IMR-90 (cell line): ENCODE data around the gene ABCC9. TPM values are rescaled to one million over a fixed set of nuclear protein-coding genes. Genes with fewer than 3 reads are reported as not detected.

Experiments
- ATAC-seq: fragments of 200-7000 bp; cut with Tn5 transposase; 2 replicates; pipeline ENCODE4 v1.9.1; 2020; ENCODE audit warnings: low read depth, mild to moderate bottlenecking, moderate library complexity
- BruUV-seq: library from RNA; stranded (reverse); fragments of 400-500 nt; replicated peaks from 2 replicates; lab custom pipeline; 2021; lab: Mats Ljungman, UMichigan
- CTCF ChIA-PET: fragments of 300-600 bp; formaldehyde crosslinking; extraction: SDS; loops from one replicate; lab custom pipeline; 2021; ENCODE audit warnings: antibody characterized with exemption; lab: Yijun Ruan, JAX
- POLR2A ChIA-PET: fragments of 300-600 bp; sonication (Branson Sonifier 250); formaldehyde crosslinking; loops from one replicate; lab custom pipeline; 2022; ENCODE audit warnings: antibody characterized with exemption; ENCODE audit not compliant: unreplicated experiment; lab: Charles Lee
- DNase-seq: peaks from one replicate; pipeline ENCODE4 v3.0.0; 2013
- H2AFZ ChIP-seq: replicated peaks from 2 replicates; pipeline ENCODE3; 2013; ENCODE audit warnings: low read length, mild to moderate bottlenecking; ENCODE audit not compliant: poor library complexity
- H2AK5ac ChIP-seq: 2 replicates; pipeline ENCODE4 v1.6.1; 2013; ENCODE audit warnings: low read depth, low read length, inconsistent platforms
- H2AK9ac ChIP-seq: replicated peaks from 2 replicates; pipeline ENCODE3; 2013; ENCODE audit warnings: mild to moderate bottlenecking, low read depth, low read length, moderate library complexity; ENCODE audit not compliant: poor library complexity
- H2BK120ac ChIP-seq: 2 replicates; pipeline ENCODE4 v1.6.1; 2013; ENCODE audit warnings: low read depth, low read length, inconsistent platforms
- H2BK15ac ChIP-seq: 3 replicates; pipeline ENCODE4 v1.6.1; 2013; ENCODE audit warnings: low read depth, low read length, inconsistent platforms
- H2BK20ac ChIP-seq: 2 replicates; pipeline ENCODE4 v1.6.1; 2013; ENCODE audit warnings: low read depth, mild to moderate bottlenecking, inconsistent platforms, low read length, moderate library complexity
- H2BK5ac ChIP-seq: 2 replicates; pipeline ENCODE4 v1.6.1; 2013; ENCODE audit warnings: mild to moderate bottlenecking, low read depth, low read length, inconsistent platforms; ENCODE audit not compliant: poor library complexity, severe bottlenecking
- H3K14ac ChIP-seq: replicated peaks from 2 replicates; pipeline ENCODE4 v1.6.1; 2013; ENCODE audit warnings: low read depth, low read length, inconsistent platforms
- H3K18ac ChIP-seq: 2 replicates; pipeline ENCODE4 v1.6.1; 2013; ENCODE audit warnings: low read depth, low read length, control low read depth
- H3K23ac ChIP-seq: 2 replicates; pipeline ENCODE4 v1.6.1; 2013; ENCODE audit warnings: low read depth, low read length, inconsistent platforms
- H3K27ac ChIP-seq: 2 replicates; pipeline ENCODE4 v1.5.1; 2013; ENCODE audit warnings: mild to moderate bottlenecking, control low read depth, low read length; ENCODE audit not compliant: insufficient read depth
- H3K27me3 ChIP-seq: 2 replicates; pipeline ENCODE4 v1.6.1; 2013; ENCODE audit warnings: low read length; ENCODE audit not compliant: control insufficient read depth, insufficient read depth
- H3K36me3 ChIP-seq: 2 replicates; pipeline ENCODE4 v1.6.1; 2013; ENCODE audit warnings: low read length, mixed read lengths; ENCODE audit not compliant: control insufficient read depth, insufficient read depth
- H3K4ac ChIP-seq: 2 replicates; pipeline ENCODE4 v1.6.1; 2013; ENCODE audit warnings: low read depth, low read length, inconsistent platforms
- H3K4me1 ChIP-seq: 2 replicates; pipeline ENCODE4 v1.6.1; 2013; ENCODE audit warnings: low read length, mixed read lengths; ENCODE audit not compliant: control insufficient read depth, insufficient read depth
- H3K4me2 ChIP-seq: 2 replicates; pipeline ENCODE4 v1.6.1; 2013; ENCODE audit warnings: low read depth, mild to moderate bottlenecking, control low read depth, low read length, moderate library complexity
- H3K4me3 ChIP-seq: 2 replicates; pipeline ENCODE4 v1.5.1; 2013; ENCODE audit warnings: low read depth, mild to moderate bottlenecking, control low read depth, low read length, moderate library complexity; ENCODE audit not compliant: insufficient read depth
- H3K56ac ChIP-seq: 2 replicates; pipeline ENCODE4 v1.6.1; 2013; ENCODE audit warnings: low read length, inconsistent platforms; ENCODE audit not compliant: insufficient read depth; ENCODE audit errors: extremely low read depth
- H3K79me1 ChIP-seq, 2 experiments: 2 replicates each; pipeline ENCODE4 v1.6.1; 2013; ENCODE audit warnings: low read length in 2 of 2, inconsistent platforms in 1 of 2, low read depth in 1 of 2
- H3K9ac ChIP-seq: 2 replicates; pipeline ENCODE4 v1.6.1; 2013; ENCODE audit warnings: low read depth, low read length, control low read depth
- H3K9me1 ChIP-seq: 2 replicates; pipeline ENCODE4 v1.6.1; 2013; ENCODE audit warnings: low read length, inconsistent platforms; ENCODE audit not compliant: insufficient read depth
- H3K9me3 ChIP-seq: 2 replicates; pipeline ENCODE4 v1.6.1; 2013; ENCODE audit warnings: low read length; ENCODE audit not compliant: control insufficient read depth, insufficient read depth
- H4K20me1 ChIP-seq: 2 replicates; pipeline ENCODE4 v1.6.1; 2013; ENCODE audit warnings: low read length, inconsistent platforms; ENCODE audit not compliant: insufficient read depth
- H4K5ac ChIP-seq: 2 replicates; pipeline ENCODE4 v1.6.1; 2013; ENCODE audit warnings: mild to moderate bottlenecking, low read depth, low read length, control low read depth
- H4K8ac ChIP-seq, 2 experiments: 2 replicates each; pipeline ENCODE4 v1.6.1; 2013; ENCODE audit warnings: low read depth in 2 of 2, low read length in 2 of 2, control low read depth in 1 of 2, inconsistent platforms in 1 of 2
- H4K91ac ChIP-seq: 2 replicates; pipeline ENCODE4 v1.6.1; 2013; ENCODE audit warnings: low read depth, low read length, inconsistent platforms; ENCODE audit not compliant: insufficient read depth
- BHLHE40 ChIP-seq: fragments of 150-350 bp; IDR thresholded peaks from 2 replicates; pipeline ENCODE4 v1.6.1; 2016; ENCODE audit warnings: mild to moderate bottlenecking, low read depth, low read length
- CEBPB ChIP-seq: IDR thresholded peaks from 2 replicates; pipeline ENCODE4 v1.6.1; 2012; ENCODE audit warnings: low read depth, low read length, improper control_type of control experiment
- CHD1 ChIP-seq: IDR thresholded peaks from 2 replicates; pipeline ENCODE4 v1.6.1; 2012; ENCODE audit warnings: low read depth, low read length, improper control_type of control experiment
- FOS ChIP-seq: fragments of 150-350 bp; IDR thresholded peaks from 2 replicates; pipeline ENCODE4 v1.6.1; 2016; ENCODE audit warnings: low read depth, low read length
- MAFK ChIP-seq: IDR thresholded peaks from 2 replicates; pipeline ENCODE4 v1.6.1; 2012; ENCODE audit warnings: low read depth, low read length, improper control_type of control experiment
- MAZ ChIP-seq: IDR thresholded peaks from 2 replicates; pipeline ENCODE4 v1.6.1; 2012; ENCODE audit warnings: low read depth, mild to moderate bottlenecking, low read length, improper control_type of control experiment, moderate library complexity, borderline replicate concordance
- MXI1 ChIP-seq: IDR thresholded peaks from 2 replicates; pipeline ENCODE4 v1.6.1; 2012; ENCODE audit warnings: low read depth, mild to moderate bottlenecking, low read length, moderate library complexity, borderline replicate concordance
- NFE2L2 ChIP-seq: fragments of 150-350 bp; IDR thresholded peaks from 2 replicates; pipeline ENCODE4 v1.6.1; 2016; ENCODE audit warnings: low read depth, mild to moderate bottlenecking, low read length
- POLR2A ChIP-seq: IDR thresholded peaks from 2 replicates; pipeline ENCODE4 v1.6.1; 2012; ENCODE audit warnings: mild to moderate bottlenecking, low read depth, low read length
- RAD21 ChIP-seq: IDR thresholded peaks from 2 replicates; pipeline ENCODE4 v1.6.1; 2012; ENCODE audit warnings: low read length, improper control_type of control experiment
- RCOR1 ChIP-seq: IDR thresholded peaks from 2 replicates; pipeline ENCODE4 v1.6.1; 2012; ENCODE audit warnings: mild to moderate bottlenecking, low read length, improper control_type of control experiment; ENCODE audit not compliant: insufficient replicate concordance
- RFX5 ChIP-seq: IDR thresholded peaks from 2 replicates; pipeline ENCODE4 v1.8.0; 2012; ENCODE audit warnings: low read depth, mild to moderate bottlenecking, low read length, moderate library complexity
- SMC3 ChIP-seq: fragments of 150-350 bp; IDR thresholded peaks from 2 replicates; pipeline ENCODE4 v1.6.1; 2016; ENCODE audit warnings: low read depth, mild to moderate bottlenecking, antibody characterized with exemption, low read length, moderate library complexity
- WGBS, 2 experiments: methylation state at CpG; one replicate each; pipeline versions ENCODE4 v1.1.5 to v1.1.7; 2013; ENCODE audit warnings: missing lambda C conversion rate in 2 of 2; ENCODE audit not compliant: insufficient read length in 1 of 2; ENCODE audit errors: extremely low coverage in 2 of 2; 5-methylcytosine and 5-hydroxymethylcytosine counted together
- dilution Hi-C: fragments of 300-500 bp; cut with HindIII; formaldehyde crosslinking; loops from one replicate; pipeline ENCODE4 v1.14.3; 2018; ENCODE audit warnings: low sequenced_read_pairs; ENCODE audit not compliant: unreplicated experiment
- in situ Hi-C: fragments of 300-500 bp; cut with MboI; formaldehyde crosslinking; loops from 3 replicates; pipeline ENCODE4 v1.14.3; 2019; ENCODE audit warnings: low sequenced_read_pairs, inconsistent platforms, mixed read lengths
- intact Hi-C: fragments of 100-400 bp; cut with micrococcal nuclease; formaldehyde crosslinking; loops from 2 replicates; pipeline ENCODE4 v1.10.0; 2022
- polyA plus RNA-seq, 3 experiments: library from polyadenylated mRNA; depleted of rRNA; stranded (reverse); fragments of >200 nt; gene quantifications; 2 replicates each; pipeline ENCODE4 v1.2.3, GENCODE V29; 2012; ENCODE audit warnings: low replicate concordance in 1 of 3
- total RNA-seq: library from RNA; depleted of rRNA; stranded (reverse); fragments of >200 nt; gene quantifications from 2 replicates; pipeline ENCODE4 v1.2.3, GENCODE V29; 2012
- TF ChIP-seq, protein P1 (sequence below): fragments of 150-350 bp; IDR thresholded peaks from 2 replicates; pipeline ENCODE4 v1.6.1; 2016; ENCODE audit warnings: low read depth, mild to moderate bottlenecking, low read length, moderate library complexity, borderline replicate concordance
- TF ChIP-seq, protein P2 (sequence below): conservative IDR thresholded peaks from 2 replicates; pipeline ENCODE4 v1.5.1; 2012; ENCODE audit warnings: mild to moderate bottlenecking, low read depth, low read length, improper control_type of control experiment
- TF ChIP-seq, protein P3 (sequence below): fragments of 150-350 bp; IDR thresholded peaks from 2 replicates; pipeline ENCODE4 v1.6.1; 2017; ENCODE audit warnings: mild to moderate bottlenecking, antibody characterized with exemption, low read length, low read depth

The ABCC9 gene
- total and polyA plus RNA-seq, 2 of the 4 experiments (the other 2 are of a cell fraction): 1.2 to 6.6 TPM

DNA sequence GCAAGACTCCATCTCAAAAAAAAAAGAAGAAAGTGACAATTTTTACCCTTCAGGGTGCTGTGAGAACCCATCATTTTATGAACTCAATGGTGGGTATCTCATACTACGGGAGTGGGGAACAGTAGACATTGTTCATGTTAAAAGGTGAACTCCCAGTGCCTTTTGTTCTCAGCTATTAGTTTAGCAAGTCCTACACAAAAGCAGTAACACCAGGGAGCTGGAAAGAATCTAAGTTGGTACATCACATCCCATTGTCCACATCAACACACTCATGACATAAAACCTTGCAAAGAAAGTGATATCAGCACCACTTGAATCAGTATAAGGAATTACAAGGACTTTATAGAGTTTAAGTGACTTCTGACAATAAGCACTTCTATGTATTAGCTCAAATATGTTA is 47.4 kb upstream of the ABCC9 start:
- Histone ChIP-seq H3K4me1 (no peaks in the 10 kb centered on the region), H2AK5ac (no peak overlapping the region), H2BK20ac (no peak overlapping the region), H3K79me1 (no peaks in the 10 kb centered on the region), H2BK15ac (no peak overlapping the region), H3K18ac (no peak overlapping the region), H3K27ac (no peak overlapping the region), H3K36me3 (no peaks in the 10 kb centered on the region), H3K56ac (no peak overlapping the region), H4K20me1 (no peaks in the 10 kb centered on the region), H2AFZ (no peak overlapping the region), H4K5ac (no peak overlapping the region), H4K8ac (no peak overlapping the region), H3K4me3 (no peak overlapping the region), H2BK120ac (no peak overlapping the region), H3K14ac (no peak overlapping the region), H3K9me1 (peaks cover 3% of the 10 kb centered on the region; the same call in 1 of the 2 replicates), H3K4ac (no peak overlapping the region), H2AK9ac (no peak overlapping the region), H4K91ac (no peak overlapping the region), H2BK5ac (no peak overlapping the region), H3K23ac (no peak overlapping the region), H3K9ac (no peak overlapping the region), H3K27me3 (no peaks in the 10 kb centered on the region), H3K9me3 (no peaks in the 10 kb centered on the region), H3K4me2 (no peak overlapping the region)
- no peak for DNase-seq
- intact Hi-C loops (loop anchor here (1.0 kb wide), 2 partner anchors 214 to 290 kb away; partner anchors contain the start of gene KCNJ8), in situ Hi-C loops (loop anchor here (5.0 kb wide), 1 partner anchor 291 kb away; no protein-coding TSS in a partner anchor), dilution Hi-C loops (no loop called here)
- WGBS, 2 experiments: no CpG with 5 or more reads among the region's 1 CpG
- TF ChIP-seq MAZ (no peak), MXI1 (no peak), CHD1 (no peak), CEBPB (no peak), FOS (no peak), NFE2L2 (no peak), RCOR1 (no peak), SMC3 (no peak), MAFK (no peak), RFX5 (no peak), BHLHE40 (no peak), POLR2A (no peak), RAD21 (no peak)
- TF ChIP-seq, protein P1, sequence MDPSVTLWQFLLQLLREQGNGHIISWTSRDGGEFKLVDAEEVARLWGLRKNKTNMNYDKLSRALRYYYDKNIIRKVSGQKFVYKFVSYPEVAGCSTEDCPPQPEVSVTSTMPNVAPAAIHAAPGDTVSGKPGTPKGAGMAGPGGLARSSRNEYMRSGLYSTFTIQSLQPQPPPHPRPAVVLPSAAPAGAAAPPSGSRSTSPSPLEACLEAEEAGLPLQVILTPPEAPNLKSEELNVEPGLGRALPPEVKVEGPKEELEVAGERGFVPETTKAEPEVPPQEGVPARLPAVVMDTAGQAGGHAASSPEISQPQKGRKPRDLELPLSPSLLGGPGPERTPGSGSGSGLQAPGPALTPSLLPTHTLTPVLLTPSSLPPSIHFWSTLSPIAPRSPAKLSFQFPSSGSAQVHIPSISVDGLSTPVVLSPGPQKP: no peak
- TF ChIP-seq, protein P2, sequence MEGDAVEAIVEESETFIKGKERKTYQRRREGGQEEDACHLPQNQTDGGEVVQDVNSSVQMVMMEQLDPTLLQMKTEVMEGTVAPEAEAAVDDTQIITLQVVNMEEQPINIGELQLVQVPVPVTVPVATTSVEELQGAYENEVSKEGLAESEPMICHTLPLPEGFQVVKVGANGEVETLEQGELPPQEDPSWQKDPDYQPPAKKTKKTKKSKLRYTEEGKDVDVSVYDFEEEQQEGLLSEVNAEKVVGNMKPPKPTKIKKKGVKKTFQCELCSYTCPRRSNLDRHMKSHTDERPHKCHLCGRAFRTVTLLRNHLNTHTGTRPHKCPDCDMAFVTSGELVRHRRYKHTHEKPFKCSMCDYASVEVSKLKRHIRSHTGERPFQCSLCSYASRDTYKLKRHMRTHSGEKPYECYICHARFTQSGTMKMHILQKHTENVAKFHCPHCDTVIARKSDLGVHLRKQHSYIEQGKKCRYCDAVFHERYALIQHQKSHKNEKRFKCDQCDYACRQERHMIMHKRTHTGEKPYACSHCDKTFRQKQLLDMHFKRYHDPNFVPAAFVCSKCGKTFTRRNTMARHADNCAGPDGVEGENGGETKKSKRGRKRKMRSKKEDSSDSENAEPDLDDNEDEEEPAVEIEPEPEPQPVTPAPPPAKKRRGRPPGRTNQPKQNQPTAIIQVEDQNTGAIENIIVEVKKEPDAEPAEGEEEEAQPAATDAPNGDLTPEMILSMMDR: no peak
- TF ChIP-seq, protein P3, sequence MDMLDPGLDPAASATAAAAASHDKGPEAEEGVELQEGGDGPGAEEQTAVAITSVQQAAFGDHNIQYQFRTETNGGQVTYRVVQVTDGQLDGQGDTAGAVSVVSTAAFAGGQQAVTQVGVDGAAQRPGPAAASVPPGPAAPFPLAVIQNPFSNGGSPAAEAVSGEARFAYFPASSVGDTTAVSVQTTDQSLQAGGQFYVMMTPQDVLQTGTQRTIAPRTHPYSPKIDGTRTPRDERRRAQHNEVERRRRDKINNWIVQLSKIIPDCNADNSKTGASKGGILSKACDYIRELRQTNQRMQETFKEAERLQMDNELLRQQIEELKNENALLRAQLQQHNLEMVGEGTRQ: no peak
- BruUV-seq: no TSS peak
- ATAC-seq: no peak
- CTCF ChIA-PET: interaction anchor here (1.5 to 4.0 kb wide), 2 partner anchors 11 to 290 kb away, joined by 6 to 59 read pairs; no protein-coding TSS in a partner anchor
- POLR2A ChIA-PET: no interaction called here
